SH-SY5Y (cell line): ENCODE data around the gene UBE2J2.

Source experiments
- GATA2 ChIP-seq: IDR thresholded peaks from 2 replicates; pipeline ENCODE4 v1.6.1; 2011; ENCODE audit warnings: mild to moderate bottlenecking, low read depth, low read length
- GATA3 ChIP-seq: IDR thresholded peaks from 2 replicates; pipeline ENCODE4 v1.6.1; 2011; ENCODE audit warnings: low read depth, mild to moderate bottlenecking, low read length, moderate library complexity

- no peak for TF ChIP-seq GATA3
- TF ChIP-seq GATA2 = no peak
These were observed 33.7 kb upstream of the UBE2J2 start for GRCh38 chr1:1307261-1307922.
